Activated T-cell treated with anti-CD3 and anti-CD28 coated beads, Interleukin-2, amount 50 U/mL, for 72 hours (primary cell): ENCODE results near the gene ERC2. TPM values are rescaled to one million over a fixed set of nuclear protein-coding genes. Genes with fewer than 3 reads are reported as not detected.
"Not testable (repeated sequence)": the region's sequence is repeated elsewhere in the genome, so short reads cannot be mapped to it uniquely, and the experiment has no call there.

Experiments used
- ATAC-seq, 2 donors: fragments of 150-1000 bp; cut with Tn5 transposase; replicated peaks in 1 of 2; 2 replicates each; pipeline ENCODE4 v1.10.0; 2021; ENCODE audit warnings: moderate library complexity in 2 of 2, mild to moderate bottlenecking in 1 of 2
- DNase-seq, 2 donors: peaks; one replicate each; pipeline ENCODE4 v3.0.0; 2021 to 2022; ENCODE audit warnings: mixed read lengths in 1 of 2
- H3K27ac Mint-ChIP-seq: one replicate; pipeline ENCODE4 v1.8.0; 2022; ENCODE audit warnings: mild to moderate bottlenecking, moderate library complexity, mixed read lengths
- H3K27me3 Mint-ChIP-seq: one replicate; pipeline ENCODE4 v1.8.0; 2022; ENCODE audit warnings: low read depth, mixed read lengths
- H3K36me3 Mint-ChIP-seq, 2 donors: one replicate each; pipeline ENCODE4 v1.8.0; 2022; ENCODE audit warnings: mixed read lengths in 2 of 2, mild to moderate bottlenecking in 1 of 2; ENCODE audit not compliant: insufficient read depth in 2 of 2
- H3K4me1 Mint-ChIP-seq: one replicate; pipeline ENCODE4 v1.8.0; 2022; ENCODE audit warnings: low read depth, mixed read lengths
- H3K4me3 Mint-ChIP-seq, 2 donors: one replicate each; pipeline ENCODE4 v1.8.0; 2022; ENCODE audit warnings: mild to moderate bottlenecking in 2 of 2, mixed read lengths in 2 of 2, moderate library complexity in 2 of 2
- H3K9me3 Mint-ChIP-seq, 2 donors: one replicate each; pipeline ENCODE4 v1.8.0; 2022; ENCODE audit warnings: mixed read lengths in 2 of 2
- total RNA-seq, 2 donors: library from RNA; stranded (reverse); gene quantifications; one replicate each; pipeline ENCODE4 v1.2.3, GENCODE V29; 2022

Gene ERC2
- total RNA-seq, 2 donors from 2014 or later, result 0.19 to 0.35 TPM

DNA sequence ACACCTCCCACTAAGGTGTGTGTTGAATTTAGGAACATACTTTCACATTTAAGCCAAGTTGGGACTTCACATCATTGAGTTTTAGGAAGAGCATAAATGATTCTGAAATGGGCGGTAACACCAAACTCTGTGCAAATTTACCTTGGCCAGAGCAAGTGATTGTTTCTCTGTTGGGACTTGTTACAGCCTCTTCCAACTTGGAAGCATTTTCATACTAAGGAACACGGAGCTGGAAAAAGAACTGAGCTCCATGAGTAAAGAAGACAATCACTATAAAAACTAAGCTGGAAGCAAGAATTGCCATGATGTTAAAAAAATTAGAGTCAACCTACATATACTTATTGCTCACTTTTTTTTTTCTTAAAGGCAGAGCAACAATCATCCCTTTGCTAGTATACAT lies 371.3 kb downstream of the ERC2 start:
- Mint-ChIP-seq H3K9me3 (no peaks in the 10 kb centered on the region), H3K4me3 (no peak overlapping the region), H3K4me1 (no peaks in the 10 kb centered on the region), H3K27ac (no peak overlapping the region), H3K27me3 (peaks cover 9% of the 10 kb centered on the region), H3K36me3 (no peaks in the 10 kb centered on the region)
- no peak for DNase-seq
- no peak for ATAC-seq

DNA sequence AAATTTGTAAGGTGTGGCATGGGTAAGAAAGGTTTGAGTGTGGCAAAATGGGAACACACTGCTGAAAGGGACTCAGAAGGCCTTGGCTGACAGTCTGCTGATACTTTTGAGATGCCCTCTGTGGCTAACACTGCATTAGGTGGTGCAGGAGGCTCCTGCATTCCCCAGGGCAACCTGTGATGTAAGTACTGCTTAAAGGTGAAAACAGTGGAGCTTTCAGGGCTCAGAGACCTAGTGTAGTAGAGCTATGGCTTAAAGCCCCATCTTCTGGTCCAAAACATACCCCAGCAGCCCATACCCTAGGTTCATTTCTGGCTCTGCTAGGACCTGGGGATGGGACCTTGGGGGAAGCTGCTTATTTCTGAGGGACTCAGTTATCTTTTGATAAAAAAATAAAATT lies 374.1 kb downstream of the ERC2 start:
- no peaks in the 10 kb centered on the region for H3K4me1 Mint-ChIP-seq
- ATAC-seq (no peak), DNase-seq (no peak)
- no peak overlapping the region for H3K4me3 Mint-ChIP-seq
- no peaks in the 10 kb centered on the region for H3K36me3 Mint-ChIP-seq
- no peaks in the 10 kb centered on the region for H3K9me3 Mint-ChIP-seq
- H3K27ac Mint-ChIP-seq, result no peak overlapping the region
- peaks cover 7% of the 10 kb centered on the region for H3K27me3 Mint-ChIP-seq

DNA sequence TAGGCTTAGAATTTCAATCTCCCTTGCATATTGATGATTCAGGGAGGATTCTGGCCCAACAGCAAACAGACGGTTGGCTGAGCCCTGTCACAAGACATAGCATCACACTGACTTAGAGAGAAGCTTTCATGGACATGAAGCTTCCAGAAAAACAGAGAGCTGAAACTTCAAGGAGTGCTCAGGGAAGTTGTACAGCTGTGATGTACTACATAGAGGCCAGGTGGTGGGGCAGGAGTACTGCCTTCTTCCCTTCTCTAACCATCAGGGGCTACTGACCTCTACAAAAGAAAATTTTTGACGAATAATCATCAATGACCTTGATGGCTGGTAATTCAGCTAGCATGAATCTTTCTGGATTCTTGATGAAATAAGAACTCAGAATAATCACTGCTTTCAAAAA lies 378.5 kb downstream of the ERC2 start:
- peaks cover 0 to 3% of the 10 kb centered on the region in 2 donors for H3K9me3 Mint-ChIP-seq
- ATAC-seq (no peak), DNase-seq (no peak)
- no peak overlapping the region for H3K27ac Mint-ChIP-seq
- H3K4me1 Mint-ChIP-seq, result no peaks in the 10 kb centered on the region
- H3K27me3 Mint-ChIP-seq, result peaks cover 7% of the 10 kb centered on the region
- no peak overlapping the region for H3K4me3 Mint-ChIP-seq
- no peaks in the 10 kb centered on the region for H3K36me3 Mint-ChIP-seq

DNA sequence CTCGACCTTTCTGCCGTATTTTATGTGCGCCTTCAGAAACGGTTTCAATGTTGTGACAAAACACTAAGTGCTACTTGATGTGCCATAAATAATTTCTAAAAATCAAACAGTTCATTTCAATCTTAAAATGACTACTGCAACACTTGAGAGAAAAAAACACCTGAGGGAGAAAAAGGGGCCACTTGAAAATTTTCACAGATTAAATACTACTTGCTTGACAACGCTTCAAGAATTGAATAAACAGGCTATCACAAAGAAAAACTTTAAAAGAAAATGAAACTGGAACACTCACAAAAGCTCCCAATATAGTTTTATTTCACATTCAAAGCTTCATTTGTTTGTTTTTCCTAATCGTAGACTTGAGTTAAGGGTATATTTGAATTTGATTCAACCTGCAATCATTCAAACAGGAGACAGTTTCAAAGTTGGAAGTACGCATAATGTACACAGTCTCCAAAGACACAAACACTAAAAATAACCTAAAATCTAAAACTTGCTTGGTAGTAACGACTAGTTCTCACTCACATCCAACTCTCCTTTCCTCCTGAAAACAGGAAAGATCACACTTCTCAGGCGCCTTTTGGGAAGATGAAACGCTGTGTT lies 380.7 kb downstream of the ERC2 start:
- Mint-ChIP-seq H3K27ac (no peak overlapping the region), H3K9me3 (peaks cover 0 to 5% of the 10 kb centered on the region in 2 donors), H3K36me3 (no peaks in the 10 kb centered on the region), H3K27me3 (peaks cover 7% of the 10 kb centered on the region), H3K4me1 (no peaks in the 10 kb centered on the region), H3K4me3 (no peak overlapping the region)
- ATAC-seq (no peak), DNase-seq (no peak)

DNA sequence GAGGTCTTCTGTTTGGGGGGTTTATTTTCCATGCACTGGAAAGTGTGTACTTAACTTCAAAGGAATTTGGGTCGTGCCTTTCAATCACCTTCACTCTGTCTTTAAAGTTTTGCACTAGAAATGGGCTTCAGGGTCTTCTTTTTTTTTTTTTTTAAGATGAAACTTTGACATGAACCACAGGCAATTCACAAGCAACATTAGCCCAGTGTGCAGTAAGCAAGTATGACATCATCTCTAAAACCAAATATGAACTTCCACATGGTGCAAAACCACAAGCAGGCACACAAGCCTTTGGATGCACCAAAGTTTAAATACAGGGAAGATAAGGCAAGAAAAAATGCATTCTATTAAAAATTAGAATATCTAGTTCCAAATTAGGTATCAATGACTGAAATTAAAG lies 381.9 kb downstream of the ERC2 start:
- Mint-ChIP-seq H3K4me1 (no peaks in the 10 kb centered on the region), H3K4me3 (no peak overlapping the region), H3K27ac (no peak overlapping the region), H3K27me3 (peaks cover 6% of the 10 kb centered on the region), H3K9me3 (peaks cover 0 to 5% of the 10 kb centered on the region in 2 donors), H3K36me3 (no peaks in the 10 kb centered on the region)
- DNase-seq (no peak), ATAC-seq (no peak)

DNA sequence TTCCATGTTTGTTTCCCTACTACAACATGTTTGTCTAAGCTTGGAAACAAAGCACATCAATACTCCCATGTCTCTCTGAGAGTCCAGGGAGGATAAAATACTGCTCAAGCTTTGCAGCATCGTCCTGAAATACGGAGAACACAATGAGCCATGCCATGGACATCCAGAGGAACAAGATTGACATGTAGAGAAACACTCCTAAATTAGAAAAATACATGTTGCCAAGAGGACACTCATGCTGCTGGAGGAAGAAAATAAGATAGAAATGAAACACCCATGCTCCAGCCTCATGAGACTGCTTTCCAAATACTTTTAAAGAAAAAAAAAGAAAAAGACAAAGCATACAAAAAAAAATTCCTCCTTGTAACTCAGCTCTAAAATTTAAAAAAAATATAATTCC lies 387.0 kb downstream of the ERC2 start:
- Mint-ChIP-seq H3K9me3 (peaks cover 0 to 3% of the 10 kb centered on the region in 2 donors), H3K36me3 (no peaks in the 10 kb centered on the region), H3K27me3 (no peaks in the 10 kb centered on the region), H3K27ac (no peak overlapping the region), H3K4me1 (no peaks in the 10 kb centered on the region), H3K4me3 (no peak overlapping the region)
- no peak for DNase-seq
- no peak for ATAC-seq

DNA sequence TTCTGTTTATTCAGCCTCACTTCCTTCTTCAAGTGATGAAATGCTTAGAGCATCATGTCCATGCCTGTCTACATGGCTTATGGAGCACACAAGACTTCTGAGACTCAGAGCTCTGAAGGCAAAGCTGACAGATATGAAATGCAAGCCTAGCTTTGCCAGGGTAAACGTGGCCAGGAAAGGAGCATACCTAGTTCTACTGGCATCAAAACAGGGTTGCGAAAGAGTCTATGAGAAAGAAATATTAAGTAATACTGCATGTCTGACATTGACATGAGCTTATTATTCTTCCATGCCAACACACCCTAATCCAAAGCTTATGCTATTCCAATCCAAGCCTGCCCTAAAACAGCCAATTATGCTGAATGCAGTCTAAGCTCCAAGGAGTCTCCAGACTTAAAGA lies 391.5 kb downstream of the ERC2 start:
- H3K27me3 Mint-ChIP-seq, result no peaks in the 10 kb centered on the region
- no peak overlapping the region for H3K4me3 Mint-ChIP-seq
- H3K36me3 Mint-ChIP-seq, result no peaks in the 10 kb centered on the region

DNA sequence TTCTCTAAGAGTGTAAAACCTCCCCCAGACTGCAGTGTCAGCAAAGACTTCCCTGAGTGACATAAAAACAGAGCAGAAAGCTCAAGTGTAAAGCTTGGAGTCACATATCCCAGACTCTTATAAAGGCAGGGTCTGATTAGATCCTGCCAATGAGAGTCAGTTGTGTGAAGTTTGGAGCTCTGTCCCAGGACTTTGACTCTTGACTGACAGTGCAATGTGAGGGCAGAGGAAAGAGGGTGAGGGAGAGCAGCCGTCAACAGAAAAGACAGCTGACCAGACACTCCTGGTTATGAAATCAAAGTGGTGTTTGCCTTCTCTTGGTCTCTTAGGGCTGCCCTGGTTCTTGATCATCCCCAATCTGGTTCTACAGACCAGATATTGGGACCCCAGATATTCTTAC lies 393.2 kb downstream of the ERC2 start:
- Mint-ChIP-seq H3K4me3 (no peak overlapping the region), H3K27ac (no peak overlapping the region), H3K9me3 (no peaks in the 10 kb centered on the region), H3K4me1 (no peaks in the 10 kb centered on the region), H3K36me3 (no peaks in the 10 kb centered on the region), H3K27me3 (no peaks in the 10 kb centered on the region)
- DNase-seq (no peak), ATAC-seq (no peak)

More for the DNA sequence above, 391.5 kb downstream of the ERC2 start:
- Mint-ChIP-seq H3K4me1 (no peaks in the 10 kb centered on the region), H3K9me3 (no peaks in the 10 kb centered on the region), H3K27ac (no peak overlapping the region)
- no peak for DNase-seq
- ATAC-seq, result no peak

DNA sequence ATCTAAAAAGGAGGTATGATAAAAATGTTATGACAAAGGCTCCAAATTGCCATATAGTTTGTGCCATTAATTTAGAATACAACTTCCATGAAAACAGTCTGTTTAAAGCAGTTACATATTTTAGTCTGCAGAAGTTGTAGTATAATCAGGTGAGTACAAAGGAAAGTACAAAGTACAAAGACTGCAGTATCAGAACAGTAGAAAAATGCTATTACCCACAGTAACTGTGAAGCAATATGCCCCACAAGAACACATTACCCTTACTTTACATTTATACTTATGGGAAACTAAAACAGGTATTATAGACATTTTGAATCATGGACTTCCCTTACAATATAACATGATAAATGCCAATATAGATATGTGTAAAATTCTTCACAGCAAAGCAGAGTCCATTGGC lies 398.5 kb downstream of the ERC2 start:
- Mint-ChIP-seq H3K27me3 (no peaks in the 10 kb centered on the region), H3K36me3 (no peaks in the 10 kb centered on the region), H3K4me3 (no peak overlapping the region), H3K27ac (no peak overlapping the region), H3K9me3 (peaks cover 4 to 11% of the 10 kb centered on the region in 2 donors), H3K4me1 (no peaks in the 10 kb centered on the region)
- ATAC-seq (no peak), DNase-seq (no peak)

DNA sequence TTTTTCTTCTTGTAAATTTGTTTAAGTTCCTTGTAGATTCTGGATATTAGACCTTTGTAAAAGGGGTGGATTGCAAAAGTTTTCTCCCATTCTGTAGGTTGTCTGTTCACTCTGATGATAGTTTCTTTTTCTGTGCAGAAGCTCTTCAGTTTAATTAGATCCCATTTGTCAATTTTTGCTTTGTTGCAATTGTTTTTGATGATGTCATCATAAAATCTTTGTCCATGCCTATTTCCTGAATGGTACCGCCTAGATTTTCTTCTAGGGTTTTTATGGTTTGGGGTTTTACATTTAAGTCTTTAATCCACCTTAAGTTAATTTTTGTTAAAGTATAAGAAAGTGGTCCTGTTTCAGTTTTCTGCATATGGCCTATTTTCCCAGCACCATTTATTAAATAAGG lies 401.9 kb downstream of the ERC2 start:
- H3K9me3 Mint-ChIP-seq, result peaks cover 4 to 11% of the 10 kb centered on the region in 2 donors

DNA sequence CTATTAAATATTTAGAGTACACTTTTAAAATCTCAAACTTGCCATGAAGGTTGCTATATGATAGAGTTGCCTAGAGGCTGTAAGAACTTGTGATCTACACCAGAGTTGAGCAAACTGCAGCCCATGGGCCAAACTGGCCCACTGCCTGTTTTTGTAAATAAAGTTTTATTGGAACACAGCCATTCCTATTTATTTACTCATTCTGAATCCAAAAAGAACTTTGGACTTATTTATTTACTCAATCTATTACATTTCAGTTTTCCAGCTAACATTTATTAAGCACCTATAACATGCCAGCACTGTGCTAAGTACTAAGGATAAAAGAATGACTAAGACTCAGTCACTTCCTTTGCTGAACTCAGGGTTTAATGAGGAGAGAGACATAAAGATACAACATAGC lies 403.6 kb downstream of the ERC2 start:
- H3K9me3 Mint-ChIP-seq, result peaks cover 4 to 11% of the 10 kb centered on the region in 2 donors
- no peak overlapping the region for H3K4me3 Mint-ChIP-seq
- no peak for DNase-seq
- H3K27me3 Mint-ChIP-seq, result no peaks in the 10 kb centered on the region
- no peaks in the 10 kb centered on the region for H3K4me1 Mint-ChIP-seq
- no peak for ATAC-seq
- H3K27ac Mint-ChIP-seq, result no peak overlapping the region
- H3K36me3 Mint-ChIP-seq, result no peaks in the 10 kb centered on the region

More for the DNA sequence above, 401.9 kb downstream of the ERC2 start:
- not testable (repeated sequence) for H3K36me3 Mint-ChIP-seq, ATAC-seq, H3K4me3 Mint-ChIP-seq, H3K27me3 Mint-ChIP-seq, DNase-seq, H3K4me1 Mint-ChIP-seq, H3K27ac Mint-ChIP-seq

DNA sequence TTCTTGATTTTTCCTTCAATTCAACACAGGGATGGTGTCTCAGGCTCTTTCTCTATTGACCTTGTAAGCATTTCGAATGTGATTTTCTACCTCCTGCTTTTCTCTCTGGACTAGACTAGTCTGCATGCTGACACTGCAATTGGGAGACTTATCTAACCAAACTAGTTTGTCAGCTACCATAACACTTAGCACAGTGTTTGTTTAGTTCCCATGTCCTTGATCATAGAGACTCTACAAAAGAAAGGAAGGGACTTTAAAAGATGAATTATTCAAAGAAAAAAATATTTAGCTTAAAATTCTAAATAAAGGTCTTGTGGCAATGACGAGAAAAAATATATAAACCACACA lies 407.0 kb downstream of the ERC2 start:
- Mint-ChIP-seq H3K27me3 (no peaks in the 10 kb centered on the region), H3K36me3 (no peaks in the 10 kb centered on the region), H3K9me3 (peaks cover 0 to 3% of the 10 kb centered on the region in 2 donors), H3K4me3 (no peak overlapping the region), H3K4me1 (no peaks in the 10 kb centered on the region), H3K27ac (no peak overlapping the region)
- ATAC-seq (no peak), DNase-seq (no peak)

DNA sequence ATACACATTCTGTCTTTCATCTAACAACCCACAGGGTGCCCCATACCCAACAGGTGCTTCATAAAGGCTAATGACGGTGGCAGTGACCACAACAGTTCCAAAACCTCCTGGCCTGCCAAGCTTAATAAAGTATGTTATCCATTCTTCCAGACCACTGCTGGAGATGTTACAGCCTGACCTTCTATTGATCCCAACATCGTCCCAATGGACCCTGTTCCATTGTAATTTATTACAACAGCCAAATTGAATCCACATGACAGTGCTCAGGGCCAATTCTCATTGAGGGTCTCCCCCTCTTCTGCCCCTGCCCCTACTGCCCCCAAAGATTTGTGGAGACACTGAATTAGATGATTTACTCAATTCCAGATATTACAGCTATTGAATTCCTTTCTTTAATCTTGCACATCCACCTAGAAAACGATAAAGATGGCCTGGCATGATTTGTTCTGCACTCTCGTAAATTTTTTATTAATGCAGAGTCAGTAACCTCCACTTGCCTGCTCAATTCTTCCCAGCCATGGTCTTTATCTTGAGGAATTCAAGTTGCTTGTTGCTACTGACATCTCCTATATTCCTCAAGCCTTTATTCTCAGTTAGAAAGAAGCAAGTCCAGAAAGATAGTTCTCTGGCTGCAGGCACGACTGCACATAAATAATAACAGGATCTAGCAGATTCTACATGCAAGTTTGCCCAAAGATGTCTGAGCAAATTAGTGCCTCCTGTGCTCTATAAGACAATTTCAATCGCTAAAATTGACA lies 407.6 kb downstream of the ERC2 start:
- no peak for DNase-seq
- H3K36me3 Mint-ChIP-seq, result no peaks in the 10 kb centered on the region
- H3K9me3 Mint-ChIP-seq, result no peaks in the 10 kb centered on the region
- H3K27me3 Mint-ChIP-seq, result no peaks in the 10 kb centered on the region
- H3K4me3 Mint-ChIP-seq, result no peak overlapping the region
- H3K27ac Mint-ChIP-seq, result no peak overlapping the region
- no peaks in the 10 kb centered on the region for H3K4me1 Mint-ChIP-seq
- ATAC-seq, result no peak

DNA sequence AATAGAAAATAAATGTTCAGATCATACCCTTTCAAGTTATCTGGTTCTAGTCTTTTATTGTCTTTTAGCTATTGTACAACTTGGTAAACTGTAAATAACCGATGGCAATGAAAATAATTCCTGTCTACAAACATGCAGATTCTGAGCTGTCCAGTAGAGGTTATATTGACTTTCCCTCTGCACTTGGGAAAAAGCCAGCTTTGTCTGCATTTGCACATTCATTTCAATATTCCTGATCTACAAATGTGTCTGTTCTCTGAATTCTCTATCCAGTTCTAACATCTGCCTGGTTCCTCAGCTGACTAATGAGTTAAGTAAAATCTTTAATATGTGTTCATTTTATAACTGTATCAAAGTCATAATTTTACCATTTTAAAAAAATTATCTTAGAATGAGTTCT lies 408.5 kb downstream of the ERC2 start:
- no peak overlapping the region for H3K4me3 Mint-ChIP-seq
- H3K36me3 Mint-ChIP-seq, result no peaks in the 10 kb centered on the region

More for the DNA sequence above, 408.5 kb downstream of the ERC2 start:
- Mint-ChIP-seq H3K9me3 (no peaks in the 10 kb centered on the region), H3K27me3 (no peaks in the 10 kb centered on the region), H3K4me1 (no peaks in the 10 kb centered on the region), H3K27ac (no peak overlapping the region)
- ATAC-seq (no peak), DNase-seq (no peak)
